GM21367 (cell line): ENCODE measurements around the gene KCNA10.

Source experiments
- ATAC-seq: cut with Tn5 transposase; IDR thresholded peaks from one replicate; pipeline ENCODE4 v1.9.1; 2021; ENCODE audit not compliant: unreplicated experiment

KCNA10 gene

DNA sequence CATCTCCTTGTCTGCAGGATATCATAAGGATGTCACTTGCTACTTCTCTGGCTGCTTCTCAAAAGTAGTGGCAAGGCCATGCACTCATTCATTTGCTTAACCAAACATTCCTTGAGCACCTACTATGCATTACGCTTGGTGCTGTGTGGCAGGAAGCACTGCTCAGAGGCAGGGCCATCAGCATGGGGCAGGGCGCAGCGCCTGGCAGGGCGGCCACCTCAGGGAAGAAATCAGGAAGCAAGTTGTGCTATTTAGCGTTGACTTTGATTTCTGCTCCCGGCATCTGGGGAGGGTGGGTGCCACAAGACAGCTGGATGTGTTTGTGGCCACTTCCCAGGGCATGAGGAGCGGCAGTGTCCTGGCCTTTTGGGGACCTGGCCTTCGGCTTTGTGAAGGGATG, 40.1 kb downstream of the KCNA10 start:
- no peak for ATAC-seq

DNA sequence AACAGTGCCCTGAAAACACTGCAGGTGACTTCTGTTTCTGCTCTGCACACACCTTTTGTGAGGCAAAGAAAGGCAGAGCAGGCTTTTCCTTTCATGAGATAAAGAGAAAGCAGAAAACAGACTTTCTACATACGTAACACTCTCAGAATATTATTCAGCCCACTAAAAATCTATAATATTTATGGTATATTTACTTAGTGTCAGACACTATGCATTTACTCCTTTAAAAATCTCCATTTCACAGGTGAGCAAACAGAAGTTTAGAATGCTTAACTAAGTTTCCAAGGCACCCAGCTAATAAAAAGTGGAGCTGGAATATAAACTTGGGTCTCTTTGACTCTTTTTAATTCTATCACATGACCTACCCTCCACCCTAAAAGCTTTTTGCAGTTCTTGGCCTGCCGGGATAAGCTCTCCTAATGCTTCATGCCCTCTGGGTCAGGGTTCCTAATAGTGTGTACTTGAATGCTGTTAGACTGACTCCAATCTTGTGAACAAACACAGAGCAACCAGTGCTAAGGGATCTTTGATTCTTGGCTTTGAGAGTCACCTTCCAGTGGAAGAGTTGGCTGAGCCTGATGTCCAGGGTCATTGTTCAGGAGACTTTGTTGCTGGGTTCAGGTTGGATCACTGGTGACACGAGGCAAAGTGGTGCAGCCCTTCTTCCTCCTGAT, 40.9 kb downstream of the KCNA10 start:
- ATAC-seq = no peak

DNA sequence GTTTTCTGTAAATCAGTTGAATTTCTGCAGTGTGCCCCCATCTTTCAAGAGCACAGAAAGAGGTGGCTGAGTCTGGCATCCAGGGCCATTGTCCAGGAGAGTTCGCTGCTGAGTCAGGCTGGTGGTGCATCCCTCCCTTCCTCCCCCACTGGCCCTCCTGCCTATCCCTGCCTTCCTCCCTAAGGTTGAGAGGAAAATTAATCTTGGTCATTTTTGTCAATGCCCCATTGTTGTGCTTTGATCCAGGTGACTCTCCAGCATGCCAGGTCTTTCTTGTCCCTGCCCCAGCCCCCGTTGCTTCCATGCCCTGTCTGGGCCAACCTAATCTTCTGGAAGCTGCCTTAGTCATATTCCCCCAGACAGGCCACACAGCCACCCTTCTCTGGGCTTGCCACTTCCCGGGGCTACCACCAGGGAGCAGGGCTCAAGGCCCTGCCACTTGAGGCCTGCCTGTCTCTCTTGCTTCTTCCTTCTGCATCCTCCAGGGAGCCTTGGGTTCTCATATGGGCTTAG, 41.5 kb downstream of the KCNA10 start:
- no peak for ATAC-seq

DNA sequence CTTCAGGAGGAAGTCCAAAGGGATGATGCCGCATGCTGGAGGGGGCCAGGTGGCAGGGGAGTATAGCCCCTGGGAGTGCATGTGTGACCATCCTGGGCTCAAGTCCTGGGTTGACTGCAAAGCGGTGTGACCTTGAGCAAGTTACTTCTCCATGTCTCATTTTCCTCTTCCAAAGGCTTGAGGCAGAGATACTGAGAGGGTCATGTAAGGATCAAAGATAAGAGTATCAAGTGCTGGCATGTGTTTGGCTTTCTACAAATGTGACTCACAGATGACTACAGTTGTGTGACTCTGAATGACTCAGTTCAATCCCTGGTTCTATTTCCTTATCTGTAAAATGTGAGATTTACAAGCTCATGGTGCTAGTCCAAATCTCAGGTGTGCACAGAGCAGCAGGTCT, 41.9 kb downstream of the KCNA10 start:
- no peak for ATAC-seq

DNA sequence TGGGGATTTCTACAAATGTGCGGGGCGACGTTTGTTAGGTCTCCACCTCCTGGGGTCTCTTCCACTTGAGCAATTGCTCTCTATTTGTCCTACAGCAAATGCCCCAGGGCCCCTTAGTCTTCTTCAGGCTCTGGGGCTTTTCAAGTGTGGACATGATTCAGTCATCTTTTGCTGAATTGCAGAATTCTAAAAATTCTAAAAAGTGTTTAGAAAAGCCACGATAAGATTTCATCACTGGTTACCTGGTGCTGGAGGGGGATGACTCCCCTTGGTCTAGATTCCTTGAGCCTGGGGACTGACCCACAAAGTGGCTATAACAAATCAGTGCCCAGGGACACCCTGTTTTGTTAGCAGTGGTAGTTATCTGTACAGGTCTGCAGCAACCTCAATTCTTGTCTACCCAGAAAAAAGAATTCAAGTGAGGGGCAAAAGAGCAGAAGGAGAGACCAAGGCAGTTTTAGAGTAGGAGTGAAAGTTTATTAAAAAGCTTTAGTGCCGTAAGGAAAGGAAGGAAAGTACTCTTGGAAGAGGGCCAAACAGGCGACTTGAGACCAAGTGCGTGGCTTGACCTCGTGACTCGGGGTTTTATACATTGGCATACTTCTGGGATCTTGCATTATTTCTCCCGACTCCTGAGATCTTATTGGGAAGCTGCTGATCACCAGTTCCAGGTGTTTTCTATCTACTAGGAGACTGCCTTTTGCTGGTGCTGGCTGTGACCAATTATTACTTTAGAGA, 42.8 kb downstream of the KCNA10 start:
- no peak for ATAC-seq

DNA sequence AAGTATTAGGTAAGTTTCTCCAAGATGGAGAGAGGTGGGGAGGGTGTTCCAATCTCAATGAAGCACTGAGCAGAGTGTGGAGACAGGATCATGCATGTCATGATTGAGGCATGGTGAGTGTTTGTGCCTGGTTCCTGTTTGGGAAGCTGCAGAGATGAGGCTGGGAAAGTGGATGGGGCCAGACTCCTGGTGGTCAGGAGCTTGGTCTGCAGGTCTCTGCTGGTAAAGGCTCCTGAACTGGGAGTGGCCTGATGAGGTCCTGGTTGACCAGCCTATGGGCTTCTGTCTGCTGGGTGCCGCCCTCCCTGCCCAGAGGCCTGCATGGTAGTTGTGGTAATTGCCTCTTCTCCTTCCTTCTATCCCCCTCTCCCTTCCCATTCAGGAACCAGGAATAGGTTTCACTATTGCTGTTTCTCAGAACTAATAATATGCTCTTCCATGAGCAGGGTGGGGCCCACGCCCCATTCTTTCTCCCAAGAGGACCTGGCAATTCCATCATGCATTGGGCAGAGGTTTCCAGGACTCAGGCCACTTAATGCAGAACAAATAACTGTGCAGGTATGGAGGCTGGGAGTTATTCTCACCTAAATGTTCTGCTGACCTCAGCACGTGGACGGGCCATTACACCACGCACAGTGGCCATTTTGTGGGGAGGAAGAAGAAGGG, 43.5 kb downstream of the KCNA10 start:
- no peak for ATAC-seq

DNA sequence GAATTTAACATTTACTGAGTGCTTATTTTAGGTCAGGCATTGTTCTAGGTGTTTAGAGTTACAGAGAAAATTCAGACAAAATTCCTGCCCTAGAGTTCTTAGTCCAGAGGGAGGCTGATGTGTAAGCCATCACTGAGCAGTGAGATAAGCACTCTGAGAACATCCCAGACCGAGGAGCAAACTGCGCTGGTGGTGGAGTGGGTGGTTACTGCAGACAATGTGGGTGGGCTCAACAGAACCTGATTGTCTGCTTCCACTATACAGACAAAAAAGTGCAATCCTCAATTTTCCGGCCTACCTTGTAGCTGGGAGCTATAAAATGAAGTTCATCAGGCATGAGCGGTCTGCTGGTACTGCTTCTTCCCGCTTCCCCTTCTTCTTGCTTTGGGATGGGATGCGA, 44.5 kb downstream of the KCNA10 start:
- ATAC-seq = no peak

DNA sequence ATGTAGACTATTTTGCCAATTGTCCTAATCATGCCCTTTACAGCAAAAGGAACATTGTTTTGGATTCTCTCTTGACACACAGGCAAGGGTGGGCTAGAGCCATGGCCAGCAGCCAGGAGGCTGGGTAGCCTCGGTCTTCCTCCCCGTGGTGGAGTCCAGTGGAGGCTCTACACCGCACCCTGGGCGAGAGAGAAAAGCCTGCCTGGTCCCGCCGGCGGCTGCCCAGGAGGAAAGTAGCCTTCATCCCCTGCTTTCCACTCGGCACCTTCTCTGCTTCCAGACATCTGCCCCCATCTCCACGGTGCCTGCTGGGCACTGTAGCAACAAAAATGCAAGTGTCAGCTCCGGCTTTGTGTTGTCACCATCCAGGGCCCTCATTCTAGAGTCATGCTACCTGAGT, 46.4 kb downstream of the KCNA10 start:
- ATAC-seq = no peak

DNA sequence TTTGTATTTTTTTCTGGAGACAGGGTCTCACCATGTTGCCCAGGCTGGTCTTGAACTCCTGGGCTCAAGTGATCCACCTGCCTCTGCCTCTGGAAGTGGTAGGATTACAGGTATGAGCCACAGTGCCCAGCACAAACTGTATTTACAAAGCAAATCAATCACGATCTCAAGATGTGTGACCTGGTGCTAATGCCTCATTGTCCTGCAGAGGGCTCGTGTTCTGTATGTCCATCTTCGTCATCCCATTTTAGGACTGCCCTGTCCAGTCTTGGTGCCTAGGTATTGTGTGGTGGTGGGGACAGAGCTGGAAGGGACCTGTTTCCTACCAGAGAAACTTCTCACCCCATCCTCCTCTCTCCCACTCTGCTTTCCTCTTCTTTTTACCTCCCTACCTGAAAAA, 47.8 kb downstream of the KCNA10 start:
- ATAC-seq = no peak
